K562 (cell line): Measurements from ENCODE around the gene TTC13. TPM values are rescaled to one million over a fixed set of nuclear protein-coding genes. Genes with fewer than 3 reads are reported as not detected.

Experiments
- ATF3 ChIP-seq, 2 experiments: fragments of 450-650 bp in 1 of 2; sonication (generic) in 1 of 2; formaldehyde crosslinking in 1 of 2; IDR thresholded peaks in 1 of 2; conservative IDR thresholded peaks in 1 of 2; 2 replicates each; pipeline versions ENCODE4 v1.6.1 to v1.8.1; 2016 to 2023; ENCODE audit warnings: mild to moderate bottlenecking in 2 of 2, moderate library complexity in 2 of 2, inconsistent platforms in 1 of 2, missing genetic modification reagents in 1 of 2
- BRCA1 ChIP-seq, 2 experiments: fragments of 450-650 bp in 1 of 2; sonication (generic) in 1 of 2; formaldehyde crosslinking in 1 of 2; IDR thresholded peaks; 2 replicates each; pipeline versions ENCODE4 v1.5.0 to v1.6.1; 2017 to 2020; ENCODE audit warnings: mild to moderate bottlenecking in 1 of 2, missing genetic modification reagents in 1 of 2
- C11orf30 ChIP-seq: fragments of 450-650 bp; IDR thresholded peaks from 2 replicates; pipeline ENCODE4 v1.6.1; 2016; ENCODE audit warnings: low read depth, mild to moderate bottlenecking
- CXXC5 ChIP-seq: fragments of 250-450 bp; sonication (Bioruptor Pico); IDR thresholded peaks from 2 replicates; pipeline ENCODE4 v1.8.0; 2022; ENCODE audit warnings: inconsistent platforms, mild to moderate bottlenecking, moderate library complexity
- E4F1 ChIP-seq: fragments of 250-450 bp; sonication (Bioruptor Pico); IDR thresholded peaks from 2 replicates; pipeline ENCODE4 v1.5.0; 2021; ENCODE audit warnings: mild to moderate bottlenecking, borderline replicate concordance
- KAT7 ChIP-seq: sonication (generic); formaldehyde crosslinking; IDR thresholded peaks from 2 replicates; pipeline ENCODE4 v1.8.0; 2022; ENCODE audit warnings: missing genetic modification reagents, mild to moderate bottlenecking, borderline replicate concordance
- KDM5B ChIP-seq: fragments of 200-600 bp; sonication (generic); IDR thresholded peaks from 2 replicates; pipeline ENCODE4 v1.6.1; 2012; ENCODE audit warnings: low read depth, mild to moderate bottlenecking, moderate library complexity, low read length, control low read depth, inconsistent platforms; ENCODE audit not compliant: insufficient replicate concordance
- LARP7 ChIP-seq: fragments of 450-650 bp; IDR thresholded peaks from 2 replicates; pipeline ENCODE4 v1.6.1; 2016
- MAFF ChIP-seq: IDR thresholded peaks from 2 replicates; pipeline ENCODE4 v1.6.1; 2012; ENCODE audit warnings: low read length, improper control_type of control experiment
- NR3C1 ChIP-seq: sonication (generic); formaldehyde crosslinking; IDR thresholded peaks from 2 replicates; pipeline ENCODE4 v1.8.1; 2022; ENCODE audit warnings: missing genetic modification reagents
- RNF219 ChIP-seq: fragments of 250-450 bp; sonication (Bioruptor Pico); IDR thresholded peaks from 2 replicates; pipeline ENCODE4 v1.5.0; 2022; ENCODE audit warnings: mild to moderate bottlenecking
- SMC3 ChIP-seq: conservative IDR thresholded peaks from 2 replicates; pipeline ENCODE4 v1.6.1; 2011; ENCODE audit warnings: low read depth, low read length, improper control_type of control experiment; ENCODE audit not compliant: insufficient read depth
- TAL1 ChIP-seq: fragments of 450-650 bp; IDR thresholded peaks from 2 replicates; pipeline ENCODE4 v1.6.1; 2016; ENCODE audit warnings: mild to moderate bottlenecking
- ZBTB1 ChIP-seq: sonication (generic); formaldehyde crosslinking; IDR thresholded peaks from 2 replicates; pipeline ENCODE4 v1.8.1; 2023; ENCODE audit warnings: missing genetic modification reagents, low read depth, mild to moderate bottlenecking, borderline replicate concordance
- ZNF395 ChIP-seq: fragments of 200-800 bp; sonication (Bioruptor generic); IDR thresholded peaks from 2 replicates; pipeline ENCODE4 v1.6.1; 2017; ENCODE audit warnings: missing genetic modification characterization, missing compliant biosample characterization
- polyA plus RNA-seq, 8 experiments: library from polyadenylated mRNA; depleted of rRNA in 4 of 8; stranded (reverse) in 5 of 8; unstranded in 3 of 8; fragments of >200 nt; fragmentation: Nextera tagmentation in 2 of 8; fragmentation: Illumina TruSeq in 1 of 8; extraction: Ambion mirVana in 2 of 8; extraction: Trizol in 1 of 8; gene quantifications; 2 replicates each; pipeline versions ENCODE4 v1.2.1 to v1.2.3, GENCODE V29; 2011 to 2014; ENCODE audit warnings: inconsistent platforms in 1 of 8, missing spikeins in 1 of 8
- total RNA-seq, 7 experiments: library from RNA; depleted of rRNA in 6 of 7; stranded (reverse); fragments of >200 nt in 6 of 7; fragmentation: Illumina TruSeq in 2 of 7; extraction: Trizol in 2 of 7; gene quantifications; 2 replicates each; pipeline versions ENCODE4 v1.2.1 to v1.2.3, GENCODE V29; 2011 to 2021; ENCODE audit warnings: low replicate concordance in 1 of 7
- TF ChIP-seq, protein P1 (sequence below): fragments of 450-650 bp; IDR thresholded peaks from 2 replicates; pipeline ENCODE4 v1.7.1; 2018; ENCODE audit warnings: mild to moderate bottlenecking, low read depth; ENCODE audit not compliant: partially characterized antibody

Gene TTC13
- total and polyA plus RNA-seq, 9 of the 15 experiments (the other 6 are each of a cell fraction or from before 2014, with no cell fraction given) = 1.7 to 13.8 (median 9.6) TPM

- TF ChIP-seq, protein P1, sequence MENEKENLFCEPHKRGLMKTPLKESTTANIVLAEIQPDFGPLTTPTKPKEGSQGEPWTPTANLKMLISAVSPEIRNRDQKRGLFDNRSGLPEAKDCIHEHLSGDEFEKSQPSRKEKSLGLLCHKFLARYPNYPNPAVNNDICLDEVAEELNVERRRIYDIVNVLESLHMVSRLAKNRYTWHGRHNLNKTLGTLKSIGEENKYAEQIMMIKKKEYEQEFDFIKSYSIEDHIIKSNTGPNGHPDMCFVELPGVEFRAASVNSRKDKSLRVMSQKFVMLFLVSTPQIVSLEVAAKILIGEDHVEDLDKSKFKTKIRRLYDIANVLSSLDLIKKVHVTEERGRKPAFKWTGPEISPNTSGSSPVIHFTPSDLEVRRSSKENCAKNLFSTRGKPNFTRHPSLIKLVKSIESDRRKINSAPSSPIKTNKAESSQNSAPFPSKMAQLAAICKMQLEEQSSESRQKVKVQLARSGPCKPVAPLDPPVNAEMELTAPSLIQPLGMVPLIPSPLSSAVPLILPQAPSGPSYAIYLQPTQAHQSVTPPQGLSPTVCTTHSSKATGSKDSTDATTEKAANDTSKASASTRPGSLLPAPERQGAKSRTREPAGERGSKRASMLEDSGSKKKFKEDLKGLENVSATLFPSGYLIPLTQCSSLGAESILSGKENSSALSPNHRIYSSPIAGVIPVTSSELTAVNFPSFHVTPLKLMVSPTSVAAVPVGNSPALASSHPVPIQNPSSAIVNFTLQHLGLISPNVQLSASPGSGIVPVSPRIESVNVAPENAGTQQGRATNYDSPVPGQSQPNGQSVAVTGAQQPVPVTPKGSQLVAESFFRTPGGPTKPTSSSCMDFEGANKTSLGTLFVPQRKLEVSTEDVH = peak; percentile 89
- TF ChIP-seq SMC3 (peak; percentile 32), KAT7 (peak; percentile 87; the same call in 1 of the 2 replicates), ZBTB1 (CRISPR knock-in tag) (no peak), BRCA1 (IDR thresholded peaks at IDR 0.05) (no peak), BRCA1 (CRISPR knock-in tag; IDR thresholded peaks at IDR 0.05) (no peak), MAFF (no peak), ATF3 (IDR thresholded peaks at IDR 0.05) (no peak; the same call in 1 of the 2 replicates), ATF3 (CRISPR knock-in tag; conservative IDR thresholded peaks at IDR 0.05) (no peak), ZNF395 (CRISPR knock-in tag) (peak; percentile 75), C11orf30 (peak; percentile 80), NR3C1 (CRISPR knock-in tag) (no peak), KDM5B (peak; percentile 96), E4F1 (no peak), TAL1 (no peak), RNF219 (CRISPR knock-in tag) (no peak), CXXC5 (CRISPR knock-in tag) (peak; percentile 94), LARP7 (no peak)
Observed at GRCh38 chr1:230978491-230979388, at the start of gene TTC13, which contains the start of gene ARV1 (continued).
